Esophagus muscularis mucosa (tissue), 3 donors: ENCODE measurements around the gene NKAIN2.

ENCODE experiments used
- CTCF ChIP-seq, 3 experiments: fragments of 200-600 bp in 2 of 3; fragments of 450-650 bp in 1 of 3; sonication (generic) in 2 of 3; IDR thresholded peaks; one replicate each; pipeline ENCODE4 v1.5.1; 2017 to 2019; ENCODE audit warnings: antibody characterized with exemption in 3 of 3, mild to moderate bottlenecking in 2 of 3, moderate library complexity in 1 of 3
- POLR2AphosphoS5 ChIP-seq, 2 donors: sonication (generic); formaldehyde crosslinking; IDR thresholded peaks; one replicate each; pipeline ENCODE4 v1.6.1; 2017; ENCODE audit warnings: antibody characterized with exemption in 2 of 2

DNA sequence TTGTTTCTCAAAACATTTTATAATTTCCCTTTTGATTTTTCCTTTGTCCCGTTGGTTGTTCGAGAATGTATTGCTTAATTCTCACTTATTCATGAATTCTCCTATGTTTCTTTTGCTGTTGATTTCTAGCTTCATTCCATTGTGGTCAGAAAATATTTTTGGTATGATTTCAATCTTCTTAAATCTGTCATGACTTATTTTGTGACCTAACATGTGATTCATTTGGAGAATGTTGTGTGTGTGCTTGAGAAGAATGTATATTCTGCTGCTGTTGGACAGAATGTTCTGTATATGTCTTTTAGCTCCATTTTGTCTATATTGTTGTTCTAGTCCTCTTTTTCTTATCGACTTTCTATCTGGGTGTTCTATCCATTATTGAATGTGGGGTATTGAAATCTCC is 872.4 kb downstream of the NKAIN2 start:
- TF ChIP-seq CTCF (IDR thresholded peaks at IDR 0.05) = no peak
- no peak for TF ChIP-seq POLR2AphosphoS5 (IDR thresholded peaks at IDR 0.05)
